ENCODE results near the gene METTL25B.
"Not testable (repeated sequence)": the region's sequence is repeated elsewhere in the genome, so short reads cannot be mapped to it uniquely, and the experiment has no call there.

Gene METTL25B

GRCh38 chr1:156748670-156749418 is 20.6 kb downstream of the METTL25B start:
- DNase-seq (ENCODE audit: low spot score), result peak; percentile 55

- DNase-seq (ENCODE audit: low spot score), result peak; percentile 59
Observed at GRCh38 chr1:156749419-156750118, 21.3 kb downstream of the METTL25B start.

GRCh38 chr1:156750191-156750672 is 22.0 kb downstream of the METTL25B start:
- peak; percentile 84 for DNase-seq (ENCODE audit: low spot score)

- DNase-seq (ENCODE audit: low spot score), result no peak
Observed at GRCh38 chr1:156750711-156751450, 22.6 kb downstream of the METTL25B start.

- no peak for DNase-seq (ENCODE audit: low spot score)
Observed at GRCh38 chr1:156751451-156751756, 23.1 kb downstream of the METTL25B start, which contains the start of gene HDGF. HDGF (minus strand) TSS chr1:156751675; CDS start chr1:156751429, 246 bp downstream.

- peak; percentile 91 for DNase-seq (ENCODE audit: low spot score)
Observed at GRCh38 chr1:156751757-156752481, 23.6 kb downstream of the METTL25B start.

- DNase-seq (ENCODE audit: low spot score), result no peak
Observed at GRCh38 chr1:156752843-156753482, 24.7 kb downstream of the METTL25B start.

GRCh38 chr1:156754219-156754618 is 25.9 kb downstream of the METTL25B start:
- no peak for DNase-seq (ENCODE audit: low spot score)

- no peak for DNase-seq (ENCODE audit: low spot score)
Observed at GRCh38 chr1:156755527-156755950, 27.3 kb downstream of the METTL25B start.

GRCh38 chr1:156756355-156756754 is 28.1 kb downstream of the METTL25B start:
- no peak for DNase-seq (ENCODE audit: low spot score)

GRCh38 chr1:156757572-156758253 is 29.4 kb downstream of the METTL25B start:
- DNase-seq (ENCODE audit: low spot score), result not testable (repeated sequence)

- DNase-seq (ENCODE audit: low spot score), result no peak
Observed at GRCh38 chr1:156760092-156760795, 32.0 kb downstream of the METTL25B start.

GRCh38 chr1:156760796-156761104 is 32.5 kb downstream of the METTL25B start:
- no peak for DNase-seq (ENCODE audit: low spot score)

- not testable (repeated sequence) for DNase-seq (ENCODE audit: low spot score)
Observed at GRCh38 chr1:156765136-156765535, 36.9 kb downstream of the METTL25B start.

GRCh38 chr1:156765666-156766065 is 37.4 kb downstream of the METTL25B start:
- DNase-seq (ENCODE audit: low spot score), result no peak

GRCh38 chr1:156766298-156767100 is 38.2 kb downstream of the METTL25B start:
- peak; percentile 44 for DNase-seq (ENCODE audit: low spot score)

GRCh38 chr1:156767101-156767878 is 39.0 kb downstream of the METTL25B start, which contains the start of gene PRCC:
PRCC (plus strand) TSS chr1:156767535; CDS start chr1:156767772, 237 bp downstream.
- peak; percentile 100 for DNase-seq (ENCODE audit: low spot score)

GRCh38 chr1:156767879-156768604 is 39.8 kb downstream of the METTL25B start:
- DNase-seq (ENCODE audit: low spot score), result peak; percentile 55

Measured in RKO (cell line).